ENCODE measurements around the gene ARHGAP33. TPM values are rescaled to one million over a fixed set of nuclear protein-coding genes. Genes with fewer than 3 reads are reported as not detected.

The ARHGAP33 gene
- polyA plus RNA-seq, 1 donor (not counting 4 experiments of a cell fraction or from before 2014, with no cell fraction given): 0.49 TPM

- Histone ChIP-seq H3K9ac (ENCODE audit: control insufficient read depth, extremely low read depth, insufficient read depth, low read length) (no peak overlapping the region), H3K27ac (ENCODE audit: control insufficient read depth, insufficient read depth, low read length) (no peak overlapping the region), H2AFZ (ENCODE audit: control insufficient read depth, low read length) (no peak overlapping the region), H3K9me1 (ENCODE audit: control insufficient read depth, extremely low read depth, insufficient read depth, low read length) (no peaks in the 10 kb centered on the region), H4K20me1 (ENCODE audit: control insufficient read depth, extremely low read depth, insufficient read depth, low read length) (peaks cover 3% of the 10 kb centered on the region), H3K9me3 (ENCODE audit: control insufficient read depth, low read depth, low read length) (no peaks in the 10 kb centered on the region), H3K27me3 (ENCODE audit: control insufficient read depth, extremely low read depth, insufficient read depth, low read length) (no peaks in the 10 kb centered on the region), H3K4me3 (ENCODE audit: control insufficient read depth in 2 of 3, extremely low read depth in 1 of 3, insufficient read depth in 2 of 3, low read depth in 1 of 3, low read length in 3 of 3) (no peak overlapping the region), H3K79me2 (ENCODE audit: control insufficient read depth, insufficient read depth, low read length) (peaks cover 2% of the 10 kb centered on the region), H3K4me1 (ENCODE audit: control insufficient read depth, extremely low read depth, insufficient read depth, low read length) (no peaks in the 10 kb centered on the region), H3K36me3 (ENCODE audit: control insufficient read depth in 2 of 2, extremely low read depth in 1 of 2, insufficient read depth in 2 of 2, low read length in 2 of 2) (peaks cover 61 to 71% of the 10 kb centered on the region in 2 experiments), H3K4me2 (ENCODE audit: control insufficient read depth, extremely low read depth, insufficient read depth, low read depth, low read length) (no peak overlapping the region)
- no peak for FAIRE-seq
- dilution Hi-C loops (cut with MboI; ENCODE audit: extremely low pct_ligation_motif_present, low sequenced_read_pairs): no loop called here
- TF ChIP-seq EZH2 (IDR thresholded peaks at IDR 0.05; ENCODE audit: low read length) (no peak), CTCF (optimal IDR thresholded peaks at IDR 0.05 in 1 of 3, IDR thresholded peaks at IDR 0.05 in 1 of 3, conservative IDR thresholded peaks at IDR 0.05 in 1 of 3; ENCODE audit: extremely low read depth in 1 of 3, insufficient read depth in 2 of 3, low read length in 3 of 3) (no peak)
- no peak for DNase-seq (ENCODE audit: low read depth, low spot score)
These were observed 44.0 kb upstream of the ARHGAP33 start for GRCh38 chr19:35731353-35731752.

GRCh38 chr19:35731779-35732405, 43.5 kb upstream of the ARHGAP33 start:
- H3K9me1 ChIP-seq (ENCODE audit: control insufficient read depth, extremely low read depth, insufficient read depth, low read length): no peaks in the 10 kb centered on the region
- H3K9me3 ChIP-seq (ENCODE audit: control insufficient read depth, low read depth, low read length): no peaks in the 10 kb centered on the region
- no peak overlapping the region for H3K4me2 ChIP-seq (ENCODE audit: control insufficient read depth, extremely low read depth, insufficient read depth, low read depth, low read length)
- DNase-seq (ENCODE audit: low read depth, low spot score) (no peak), FAIRE-seq (no peak)
- dilution Hi-C loops (cut with MboI; ENCODE audit: extremely low pct_ligation_motif_present, low sequenced_read_pairs): no loop called here
- H3K79me2 ChIP-seq (ENCODE audit: control insufficient read depth, insufficient read depth, low read length): peaks cover 2% of the 10 kb centered on the region
- no peak overlapping the region for H3K27ac ChIP-seq (ENCODE audit: control insufficient read depth, insufficient read depth, low read length)
- TF ChIP-seq EZH2 (IDR thresholded peaks at IDR 0.05; ENCODE audit: low read length) (no peak), CTCF (optimal IDR thresholded peaks at IDR 0.05 in 1 of 3, IDR thresholded peaks at IDR 0.05 in 1 of 3, conservative IDR thresholded peaks at IDR 0.05 in 1 of 3; ENCODE audit: extremely low read depth in 1 of 3, insufficient read depth in 2 of 3, low read length in 3 of 3) (no peak)
- H3K4me1 ChIP-seq (ENCODE audit: control insufficient read depth, extremely low read depth, insufficient read depth, low read length): no peaks in the 10 kb centered on the region
- H3K36me3 ChIP-seq (ENCODE audit: control insufficient read depth in 2 of 2, extremely low read depth in 1 of 2, insufficient read depth in 2 of 2, low read length in 2 of 2): peaks cover 64 to 74% of the 10 kb centered on the region in 2 experiments
- no peaks in the 10 kb centered on the region for H3K27me3 ChIP-seq (ENCODE audit: control insufficient read depth, extremely low read depth, insufficient read depth, low read length)
- no peak overlapping the region for H3K4me3 ChIP-seq (ENCODE audit: control insufficient read depth in 2 of 3, extremely low read depth in 1 of 3, insufficient read depth in 2 of 3, low read depth in 1 of 3, low read length in 3 of 3)
- H4K20me1 ChIP-seq (ENCODE audit: control insufficient read depth, extremely low read depth, insufficient read depth, low read length): peaks cover 6% of the 10 kb centered on the region
- no peak overlapping the region for H3K9ac ChIP-seq (ENCODE audit: control insufficient read depth, extremely low read depth, insufficient read depth, low read length)
- H2AFZ ChIP-seq (ENCODE audit: control insufficient read depth, low read length): no peak overlapping the region
